Measurements from ENCODE around the gene PDLIM5. TPM values are rescaled to one million over a fixed set of nuclear protein-coding genes. Genes with fewer than 3 reads are reported as not detected.

Gene PDLIM5
- total and polyA plus RNA-seq, 11 donors: 262 to 1,378 (median 1,035) TPM

- peaks cover 0 to 6% (median 0%) of the 10 kb centered on the region in 9 donors for H3K36me3 ChIP-seq
- H3K27ac ChIP-seq: peak overlapping the region in 7 of 12 donors; percentile 7 to 33 (median 23)
- no peak for ATAC-seq
- WGBS, 4 donors: 22 to 31% (median 26%) methylated on average over 2 of the region's 2 CpGs
- intact Hi-C loops (cut with DNase I): no loop called here
- no peak for TF ChIP-seq POLR2A (IDR thresholded peaks at IDR 0.05)
- no peak for TF ChIP-seq CTCF (IDR thresholded peaks at IDR 0.05)
- peaks cover 8 to 89% (median 67%) of the 10 kb centered on the region in 12 donors for H3K4me1 ChIP-seq
- H3K9me3 ChIP-seq: no peaks in the 10 kb centered on the region
- H3K4me3 ChIP-seq: no peak overlapping the region
- no peaks in the 10 kb centered on the region for H3K27me3 ChIP-seq
- no peak for DNase-seq
Observed at GRCh38 chr4:94486372-94486801, 34.6 kb downstream of the PDLIM5 start.

- Histone ChIP-seq H3K36me3 (peaks cover 0 to 6% (median 0%) of the 10 kb centered on the region in 9 donors), H3K27me3 (no peaks in the 10 kb centered on the region), H3K4me1 (peaks cover 10 to 92% (median 60%) of the 10 kb centered on the region in 12 donors), H3K9me3 (no peaks in the 10 kb centered on the region), H3K4me3 (no peak overlapping the region), H3K27ac (peak overlapping the region in 9 of 12 donors; percentile 19 to 60 (median 23))
- 47 to 55% (median 52%) methylated on average over 4 of the region's 4 CpGs for WGBS, 4 donors
- no peak for TF ChIP-seq POLR2A (IDR thresholded peaks at IDR 0.05)
- no peak for TF ChIP-seq CTCF (IDR thresholded peaks at IDR 0.05)
- ATAC-seq (peak; percentile 11 to 38 (median 22)), DNase-seq (no peak)
- intact Hi-C loops (cut with DNase I): no loop called here
Observed at GRCh38 chr4:94488670-94489069, 36.9 kb downstream of the PDLIM5 start.

- WGBS, 4 donors: 50 to 58% (median 54%) methylated on average over 3 of the region's 3 CpGs
- Histone ChIP-seq H3K27ac (peak overlapping the region in 9 of 12 donors; percentile 7 to 60 (median 23)), H3K9me3 (no peaks in the 10 kb centered on the region), H3K4me3 (no peak overlapping the region), H3K27me3 (no peaks in the 10 kb centered on the region), H3K4me1 (peaks cover 10 to 89% (median 58%) of the 10 kb centered on the region in 12 donors), H3K36me3 (peaks cover 0 to 6% (median 0%) of the 10 kb centered on the region in 9 donors)
- TF ChIP-seq POLR2A (IDR thresholded peaks at IDR 0.05): no peak
- no peak for TF ChIP-seq CTCF (IDR thresholded peaks at IDR 0.05)
- no peak for DNase-seq
- intact Hi-C loops (cut with DNase I): no loop called here
- peak; percentile 21 to 55 (median 40) for ATAC-seq
Observed at GRCh38 chr4:94489098-94489497, 37.4 kb downstream of the PDLIM5 start.

- H3K4me1 ChIP-seq: peaks cover 10 to 79% (median 47%) of the 10 kb centered on the region in 12 donors
- ATAC-seq: no peak
- TF ChIP-seq POLR2A (IDR thresholded peaks at IDR 0.05) (no peak), CTCF (IDR thresholded peaks at IDR 0.05) (no peak)
- no peak for DNase-seq
- 69 to 86% (median 82%) methylated on average over 1 of the region's 1 CpG for WGBS, 4 donors
- H3K4me3 ChIP-seq: no peak overlapping the region
- peak overlapping the region in 3 of 12 donors; percentile 1 to 19 (median 16) for H3K27ac ChIP-seq
- intact Hi-C loops (cut with DNase I): no loop called here
- no peaks in the 10 kb centered on the region for H3K27me3 ChIP-seq
- H3K36me3 ChIP-seq: peaks cover 0 to 6% (median 0%) of the 10 kb centered on the region in 9 donors
- no peaks in the 10 kb centered on the region for H3K9me3 ChIP-seq
Observed at GRCh38 chr4:94490437-94490836, 38.7 kb downstream of the PDLIM5 start.
